Caco-2 (cell line): ENCODE results near the gene ZNF280C. TPM values are rescaled to one million over a fixed set of nuclear protein-coding genes. Genes with fewer than 3 reads are reported as not detected.

Experiments used
- BruUV-seq: library from RNA; stranded (reverse); fragments of 400-500 nt; replicated peaks from 2 replicates; lab custom pipeline; 2021; lab: Mats Ljungman, UMichigan
- CTCF ChIA-PET: fragments of 300-600 bp; sonication (Branson Sonifier 250); formaldehyde crosslinking; loops from one replicate; lab custom pipeline; 2022; ENCODE audit warnings: antibody characterized with exemption; lab: Charles Lee
- POLR2A ChIA-PET: fragments of 300-600 bp; sonication (Branson Sonifier 250); formaldehyde crosslinking; loops from one replicate; lab custom pipeline; 2022; ENCODE audit warnings: antibody characterized with exemption; lab: Charles Lee
- DNase-seq, 2 experiments: peaks; one replicate each; pipeline versions ENCODE4 v3.0.0 to v3.0.0-alpha.2; 2020 to 2022
- H3K27me3 ChIP-seq: replicated peaks from 2 replicates; pipeline ENCODE4 v1.6.0; 2011; ENCODE audit warnings: low read length; ENCODE audit not compliant: control insufficient read depth, insufficient read depth
- H3K36me3 ChIP-seq: 2 replicates; pipeline ENCODE4 v1.5.1; 2011; ENCODE audit warnings: low read length; ENCODE audit not compliant: control insufficient read depth, insufficient read depth
- H3K4me1 ChIP-seq: fragments of 250-450 bp; sonication (Bioruptor Pico); 2 replicates; pipeline ENCODE4 v1.5.1; 2020; ENCODE audit warnings: mild to moderate bottlenecking
- H3K4me3 ChIP-seq: 2 replicates; pipeline ENCODE4 v1.5.1; 2011; ENCODE audit warnings: low read depth, mild to moderate bottlenecking, control low read depth, low read length
- H3K9me3 ChIP-seq: fragments of 250-450 bp; sonication (Bioruptor Pico); 2 replicates; pipeline ENCODE4 v1.5.1; 2020; ENCODE audit warnings: mild to moderate bottlenecking, moderate library complexity
- H3K27ac Mint-ChIP-seq: one replicate; pipeline ENCODE4 v1.8.0; 2022; ENCODE audit warnings: mixed read lengths; ENCODE audit not compliant: unreplicated experiment
- H3K27me3 Mint-ChIP-seq: one replicate; pipeline ENCODE4 v1.8.0; 2022; ENCODE audit warnings: mixed read lengths; ENCODE audit not compliant: insufficient read depth, unreplicated experiment
- H3K36me3 Mint-ChIP-seq: one replicate; pipeline ENCODE4 v1.8.0; 2022; ENCODE audit warnings: mild to moderate bottlenecking, mixed read lengths; ENCODE audit not compliant: insufficient read depth, unreplicated experiment
- H3K4me1 Mint-ChIP-seq: one replicate; pipeline ENCODE4 v1.8.0; 2022; ENCODE audit warnings: low read depth, mixed read lengths; ENCODE audit not compliant: unreplicated experiment
- H3K4me3 Mint-ChIP-seq: one replicate; pipeline ENCODE4 v1.8.0; 2022; ENCODE audit warnings: mild to moderate bottlenecking, moderate library complexity, mixed read lengths; ENCODE audit not compliant: unreplicated experiment
- H3K9me3 Mint-ChIP-seq: one replicate; pipeline ENCODE4 v1.8.0; 2022; ENCODE audit warnings: mixed read lengths; ENCODE audit not compliant: unreplicated experiment
- CTCF ChIP-seq, 2 experiments: fragments of 200-600 bp in 1 of 2; IDR thresholded peaks; 1 replicate in 1 of 2; 2 replicates in 1 of 2; pipeline versions ENCODE4 v1.5.1 to v1.8.0; 2011 to 2022; ENCODE audit warnings: antibody characterized with exemption in 1 of 2, control low read depth in 1 of 2, inconsistent platforms in 1 of 2, low read depth in 1 of 2, low read length in 1 of 2, mild to moderate bottlenecking in 1 of 2, moderate library complexity in 1 of 2; ENCODE audit not compliant: insufficient read depth in 1 of 2, severe bottlenecking in 1 of 2, unreplicated experiment in 1 of 2
- intact Hi-C: fragments of 100-400 bp; cut with micrococcal nuclease; formaldehyde crosslinking; loops from one replicate; pipeline ENCODE4 v1.10.0; 2022; ENCODE audit not compliant: unreplicated experiment
- total RNA-seq: library from RNA; stranded (reverse); gene quantifications from 2 replicates; pipeline ENCODE4 v1.2.3, GENCODE V29; 2022

Gene ZNF280C
- total RNA-seq, 1 experiment from 2014 or later: 6.4 TPM

- H3K36me3 Mint-ChIP-seq: no peaks in the 10 kb centered on the region
- no TSS peak for BruUV-seq
These were observed 89.0 kb downstream of the ZNF280C start for GRCh38 chrX:130179579-130180215.

GRCh38 chrX:130179170-130179569, 89.5 kb downstream of the ZNF280C start:
- intact Hi-C loops: no loop called here
- no TSS peak for BruUV-seq
- ChIA-PET CTCF (no interaction called here), POLR2A (no interaction called here)
- Mint-ChIP-seq H3K36me3 (no peaks in the 10 kb centered on the region), H3K27ac (no peak overlapping the region), H3K27me3 (no peaks in the 10 kb centered on the region), H3K4me3 (no peak overlapping the region), H3K9me3 (no peaks in the 10 kb centered on the region), H3K4me1 (peaks cover 5% of the 10 kb centered on the region)
- Histone ChIP-seq H3K36me3 (no peaks in the 10 kb centered on the region), H3K9me3 (no peaks in the 10 kb centered on the region), H3K4me3 (no peak overlapping the region), H3K27me3 (no peaks in the 10 kb centered on the region), H3K4me1 (no peaks in the 10 kb centered on the region)
- no peak for DNase-seq
- TF ChIP-seq CTCF (IDR thresholded peaks at IDR 0.05; ENCODE audit: insufficient read depth in 1 of 2, low read depth in 1 of 2, low read length in 1 of 2, severe bottlenecking in 1 of 2, unreplicated experiment in 1 of 2): no peak

More at GRCh38 chrX:130179579-130180215, 89.0 kb downstream of the ZNF280C start:
- POLR2A ChIA-PET: no interaction called here
- Histone ChIP-seq H3K4me3 (no peak overlapping the region), H3K4me1 (no peaks in the 10 kb centered on the region), H3K36me3 (no peaks in the 10 kb centered on the region), H3K9me3 (no peaks in the 10 kb centered on the region), H3K27me3 (no peaks in the 10 kb centered on the region)
- no peak overlapping the region for H3K27ac Mint-ChIP-seq
- no peak for DNase-seq
- intact Hi-C loops: no loop called here
- CTCF ChIA-PET: no interaction called here
- H3K4me1 Mint-ChIP-seq: peaks cover 5% of the 10 kb centered on the region
- TF ChIP-seq CTCF (IDR thresholded peaks at IDR 0.05; ENCODE audit: insufficient read depth in 1 of 2, low read depth in 1 of 2, low read length in 1 of 2, severe bottlenecking in 1 of 2, unreplicated experiment in 1 of 2): no peak
- no peaks in the 10 kb centered on the region for H3K9me3 Mint-ChIP-seq
- H3K27me3 Mint-ChIP-seq: no peaks in the 10 kb centered on the region
- H3K4me3 Mint-ChIP-seq: no peak overlapping the region

GRCh38 chrX:130176942-130177341, 91.8 kb downstream of the ZNF280C start:
- H3K36me3 Mint-ChIP-seq: no peaks in the 10 kb centered on the region
- TF ChIP-seq CTCF (IDR thresholded peaks at IDR 0.05; ENCODE audit: insufficient read depth in 1 of 2, low read depth in 1 of 2, low read length in 1 of 2, severe bottlenecking in 1 of 2, unreplicated experiment in 1 of 2): no peak
- BruUV-seq: no TSS peak
- H3K27ac Mint-ChIP-seq: no peak overlapping the region
- no peak overlapping the region for H3K4me3 Mint-ChIP-seq
- no peaks in the 10 kb centered on the region for H3K27me3 Mint-ChIP-seq
- H3K9me3 Mint-ChIP-seq: no peaks in the 10 kb centered on the region
- Histone ChIP-seq H3K4me3 (no peak overlapping the region), H3K9me3 (no peaks in the 10 kb centered on the region), H3K4me1 (no peaks in the 10 kb centered on the region), H3K27me3 (no peaks in the 10 kb centered on the region), H3K36me3 (no peaks in the 10 kb centered on the region)
- no peak for DNase-seq
- ChIA-PET CTCF (no interaction called here), POLR2A (no interaction called here)
- peaks cover 5% of the 10 kb centered on the region for H3K4me1 Mint-ChIP-seq
- intact Hi-C loops: no loop called here
